ENCODE results near the gene CSF1R.
"Not testable (repeated sequence)": the region's sequence is repeated elsewhere in the genome, so short reads cannot be mapped to it uniquely, and the experiment has no call there.

CSF1R gene

GRCh38 chr5:150053713-150054392 lies 32.5 kb downstream of the CSF1R start:
- DNase-seq = no peak

DNA sequence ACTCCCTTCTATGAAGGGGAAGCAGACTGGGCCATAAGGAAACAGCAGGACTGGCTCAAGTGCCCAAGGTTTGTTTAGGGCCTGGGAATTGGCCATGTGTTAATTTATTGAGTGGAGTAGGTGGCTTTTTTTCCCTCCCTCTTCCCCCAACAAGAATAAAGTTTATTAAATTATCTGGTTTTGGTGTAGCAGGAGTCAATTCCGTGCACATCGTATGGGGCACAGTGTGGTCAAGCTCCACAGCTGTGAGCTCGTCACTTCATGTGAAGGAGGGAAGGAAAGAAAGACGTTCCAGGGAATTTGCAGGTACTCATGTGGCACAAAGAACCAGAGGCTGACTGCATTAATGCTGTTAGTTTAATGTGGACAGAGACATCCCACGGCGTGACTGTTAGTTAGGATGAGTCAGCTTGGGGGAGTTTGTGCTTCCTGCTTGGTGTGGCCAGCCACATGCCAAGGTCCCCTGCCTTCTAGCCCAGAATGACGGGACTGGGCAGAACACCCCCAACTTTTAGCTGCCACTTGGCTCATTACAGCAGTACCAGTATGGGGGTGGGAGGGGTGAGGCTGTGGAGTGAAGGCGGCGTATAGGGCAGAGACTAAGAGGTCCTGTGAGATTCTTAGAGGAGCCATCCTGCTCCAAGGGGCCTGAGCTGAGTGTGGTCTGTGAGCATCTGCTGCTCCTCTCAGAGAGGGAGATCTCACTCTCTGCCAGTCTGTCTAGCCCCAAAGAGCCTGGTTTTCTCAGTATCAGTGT lies 33.2 kb downstream of the CSF1R start:
- DNase-seq = no peak

- no peak for DNase-seq
Observed at GRCh38 chr5:150052226-150052955, 34.0 kb downstream of the CSF1R start.

- DNase-seq = no peak
Observed at GRCh38 chr5:150051657-150052195, 34.6 kb downstream of the CSF1R start.

- not testable (repeated sequence) for DNase-seq
Observed at GRCh38 chr5:150050172-150050811, 36.1 kb downstream of the CSF1R start.

DNA sequence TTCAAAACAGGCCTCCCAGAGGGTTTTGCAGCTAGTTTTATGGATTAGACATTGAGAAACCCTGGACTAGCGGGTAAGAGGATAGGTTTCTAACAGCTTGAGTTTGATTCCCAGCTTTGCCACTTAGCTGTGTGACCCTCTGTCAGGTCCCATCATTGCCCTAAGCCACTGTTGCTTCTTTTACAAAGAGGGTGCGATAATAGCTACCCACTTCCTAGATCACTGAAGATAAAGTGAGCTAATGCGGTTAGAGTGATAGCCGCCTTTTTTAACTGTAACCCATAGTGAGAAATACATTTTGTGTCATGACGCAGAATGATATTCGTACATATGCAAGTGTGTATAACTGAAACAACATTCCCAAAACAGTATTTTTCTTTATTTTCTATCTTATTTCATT lies 40.3 kb downstream of the CSF1R start:
- DNase-seq = no peak

DNA sequence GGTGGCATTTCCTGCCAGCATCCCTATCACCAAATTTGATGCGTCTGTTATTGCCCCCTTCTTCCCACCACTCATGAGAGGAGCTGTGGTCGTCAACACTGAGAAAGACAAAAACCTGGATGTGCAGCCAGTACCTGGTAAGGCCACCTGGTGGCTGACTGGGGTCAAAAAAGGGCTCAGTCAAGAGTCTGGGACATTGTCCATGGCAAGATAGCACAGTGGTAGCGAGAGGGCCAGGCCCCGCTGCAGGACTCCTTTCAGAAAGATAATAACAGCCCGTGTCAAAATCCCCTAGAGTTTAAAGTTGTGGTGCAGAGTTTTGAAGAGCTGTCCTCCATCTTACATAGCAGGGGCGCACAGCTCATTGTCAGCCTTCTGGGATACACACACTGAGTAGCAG lies 40.8 kb downstream of the CSF1R start:
- no peak for DNase-seq

GRCh38 chr5:150044712-150045111 lies 41.6 kb downstream of the CSF1R start:
- DNase-seq = no peak

- no peak for DNase-seq
Observed at GRCh38 chr5:150044329-150044681, 42.0 kb downstream of the CSF1R start.

DNA sequence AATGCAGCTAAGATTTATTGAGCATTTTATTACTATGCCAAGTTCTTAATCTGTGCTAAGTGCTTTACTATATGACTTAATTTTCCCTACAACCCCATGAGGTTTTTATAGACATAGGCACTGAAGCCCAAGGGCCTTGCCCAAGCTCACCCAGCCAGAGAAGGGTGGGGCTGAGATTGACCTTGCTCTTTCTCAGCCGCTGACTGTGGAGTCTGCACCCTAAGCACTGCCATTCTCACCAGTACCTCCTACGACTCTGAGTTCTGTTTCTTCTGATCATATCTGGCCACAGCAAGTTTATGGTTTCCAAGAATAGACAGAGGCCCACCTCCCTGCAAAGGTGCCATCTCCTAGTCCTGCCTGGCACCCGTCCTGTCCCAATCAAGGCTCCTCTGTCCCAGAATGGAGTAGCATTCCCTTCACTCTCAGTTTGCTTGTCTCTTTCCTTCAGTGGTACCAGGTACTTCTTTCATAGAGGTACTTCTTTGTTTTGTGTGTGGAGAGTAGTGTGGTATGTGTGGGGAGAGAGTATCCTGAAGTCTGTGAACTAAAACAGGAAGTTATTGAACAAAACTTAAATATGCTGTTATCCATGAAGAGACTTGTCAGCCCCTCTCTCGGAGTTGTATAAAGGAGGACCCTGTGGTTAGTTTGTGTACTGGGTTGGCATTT lies 42.6 kb downstream of the CSF1R start:
- DNase-seq = no peak

DNA sequence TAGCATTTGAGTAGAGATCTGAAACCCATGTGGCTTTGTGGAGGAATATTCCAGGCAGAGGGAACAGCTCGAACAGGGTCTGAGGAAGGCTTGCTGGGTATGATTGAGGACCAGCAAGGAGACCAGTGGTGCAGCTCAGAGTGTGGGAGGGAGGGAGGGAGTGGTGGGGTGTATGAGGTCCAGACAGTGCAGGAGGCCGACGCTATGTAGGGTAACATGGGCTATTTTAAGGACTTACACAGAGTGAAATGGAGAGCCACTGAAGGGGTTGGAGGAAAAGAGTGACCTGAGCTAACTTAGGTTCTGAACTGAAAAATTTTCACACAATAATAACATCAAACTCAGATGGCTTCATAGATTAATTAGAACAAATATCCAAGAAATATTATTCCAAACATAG lies 43.9 kb downstream of the CSF1R start:
- no peak for DNase-seq

DNA sequence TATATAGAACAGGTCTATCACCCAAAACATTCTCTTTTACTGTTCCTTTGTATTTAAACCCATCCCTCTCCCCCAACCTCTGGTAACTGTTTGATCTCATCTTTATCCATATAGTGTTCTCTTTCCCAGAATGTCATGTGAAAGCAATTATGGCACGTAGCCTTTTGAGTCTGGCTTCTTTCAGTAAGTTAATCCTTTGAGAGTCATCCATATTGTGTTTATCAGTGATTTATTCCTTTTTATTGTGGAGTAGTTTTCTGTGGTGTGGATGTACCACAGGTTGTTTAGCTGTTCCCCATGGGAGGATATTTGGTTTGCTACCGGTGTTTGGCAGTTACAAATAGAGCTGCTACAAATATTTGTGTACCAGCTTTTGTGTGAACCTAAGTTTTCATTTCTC lies 47.8 kb downstream of the CSF1R start:
- no peak for DNase-seq

DNA sequence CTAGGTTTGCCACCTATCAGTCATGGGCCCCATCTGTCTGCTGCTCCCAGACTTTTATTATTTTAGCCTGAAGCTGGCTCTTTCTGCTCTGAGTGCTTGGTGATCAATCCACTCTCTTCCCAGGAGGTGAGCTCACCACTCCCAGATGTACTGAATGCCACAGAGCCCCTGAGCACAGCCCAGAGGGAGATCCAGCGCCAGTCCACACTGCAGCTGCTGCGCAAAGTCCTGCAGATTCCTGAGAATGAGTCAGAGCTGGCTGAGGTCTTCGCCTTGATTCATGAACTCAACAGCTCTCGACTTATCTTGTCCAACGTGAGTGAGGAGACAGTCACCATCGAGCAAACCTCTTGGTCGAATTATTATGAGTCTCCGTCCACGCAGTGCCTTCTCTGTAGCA lies 49.8 kb downstream of the CSF1R start:
- DNase-seq = no peak

GRCh38 chr5:150035139-150035895 lies 51.0 kb downstream of the CSF1R start:
- DNase-seq = no peak

DNA sequence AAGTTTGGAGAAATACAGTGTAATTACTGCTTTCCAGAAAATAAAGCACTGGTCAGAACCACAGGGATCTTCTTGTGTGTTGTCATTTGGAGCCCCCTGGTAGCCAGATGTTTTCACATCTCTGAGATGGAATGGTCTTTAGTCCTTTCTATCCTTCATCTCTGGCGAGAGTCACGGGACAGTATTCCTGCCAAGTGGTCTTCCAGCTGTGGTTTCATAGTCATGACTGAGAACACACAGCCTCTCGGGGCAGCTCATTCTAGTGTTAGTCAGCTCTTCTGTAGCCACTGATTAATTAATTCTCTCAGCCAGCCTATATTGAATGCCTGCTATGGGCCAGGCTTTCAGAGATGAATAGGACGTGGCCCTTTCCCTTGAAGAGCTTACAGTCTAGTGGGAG lies 51.7 kb downstream of the CSF1R start:
- no peak for DNase-seq

- no peak for DNase-seq
Observed at GRCh38 chr5:150033334-150033733, 53.0 kb downstream of the CSF1R start.

DNA sequence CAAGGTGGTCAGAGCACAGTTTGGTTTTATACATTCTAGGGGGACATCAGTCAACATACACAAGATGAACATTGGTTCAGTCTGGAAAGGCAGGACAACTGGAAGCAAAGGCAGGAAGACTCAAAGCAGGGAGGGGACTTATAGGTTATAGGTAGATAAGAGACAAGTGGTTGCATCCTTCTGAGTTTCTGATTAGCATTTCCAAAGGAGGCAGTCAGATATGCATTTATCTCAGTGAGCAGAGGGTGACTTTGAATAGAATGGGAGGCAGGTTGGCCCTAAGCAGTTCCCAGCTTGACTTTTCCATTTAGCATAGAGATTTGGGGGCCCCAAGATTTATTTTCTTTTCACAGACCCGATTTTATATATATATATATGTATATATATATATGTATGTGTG lies 58.3 kb downstream of the CSF1R start:
- not testable (repeated sequence) for DNase-seq

GRCh38 chr5:150026682-150027172 lies 59.6 kb downstream of the CSF1R start:
- DNase-seq = no peak

- no peak for DNase-seq
Observed at GRCh38 chr5:150024346-150024984, 61.9 kb downstream of the CSF1R start.

- no peak for DNase-seq
Observed at GRCh38 chr5:150023136-150023535, 63.2 kb downstream of the CSF1R start.

- DNase-seq = peak; percentile 10
Observed at GRCh38 chr5:150022681-150023080, 63.7 kb downstream of the CSF1R start.
